NCI-H2081 treated with DMSO at 0.1 percent for 48 hours (cell line): ENCODE results near the gene APC2.

Source experiments
- DNase-seq: peaks from one replicate; lab custom pipeline; 2025; lab: John Stamatoyannopoulos, UW

Gene APC2, protein sequence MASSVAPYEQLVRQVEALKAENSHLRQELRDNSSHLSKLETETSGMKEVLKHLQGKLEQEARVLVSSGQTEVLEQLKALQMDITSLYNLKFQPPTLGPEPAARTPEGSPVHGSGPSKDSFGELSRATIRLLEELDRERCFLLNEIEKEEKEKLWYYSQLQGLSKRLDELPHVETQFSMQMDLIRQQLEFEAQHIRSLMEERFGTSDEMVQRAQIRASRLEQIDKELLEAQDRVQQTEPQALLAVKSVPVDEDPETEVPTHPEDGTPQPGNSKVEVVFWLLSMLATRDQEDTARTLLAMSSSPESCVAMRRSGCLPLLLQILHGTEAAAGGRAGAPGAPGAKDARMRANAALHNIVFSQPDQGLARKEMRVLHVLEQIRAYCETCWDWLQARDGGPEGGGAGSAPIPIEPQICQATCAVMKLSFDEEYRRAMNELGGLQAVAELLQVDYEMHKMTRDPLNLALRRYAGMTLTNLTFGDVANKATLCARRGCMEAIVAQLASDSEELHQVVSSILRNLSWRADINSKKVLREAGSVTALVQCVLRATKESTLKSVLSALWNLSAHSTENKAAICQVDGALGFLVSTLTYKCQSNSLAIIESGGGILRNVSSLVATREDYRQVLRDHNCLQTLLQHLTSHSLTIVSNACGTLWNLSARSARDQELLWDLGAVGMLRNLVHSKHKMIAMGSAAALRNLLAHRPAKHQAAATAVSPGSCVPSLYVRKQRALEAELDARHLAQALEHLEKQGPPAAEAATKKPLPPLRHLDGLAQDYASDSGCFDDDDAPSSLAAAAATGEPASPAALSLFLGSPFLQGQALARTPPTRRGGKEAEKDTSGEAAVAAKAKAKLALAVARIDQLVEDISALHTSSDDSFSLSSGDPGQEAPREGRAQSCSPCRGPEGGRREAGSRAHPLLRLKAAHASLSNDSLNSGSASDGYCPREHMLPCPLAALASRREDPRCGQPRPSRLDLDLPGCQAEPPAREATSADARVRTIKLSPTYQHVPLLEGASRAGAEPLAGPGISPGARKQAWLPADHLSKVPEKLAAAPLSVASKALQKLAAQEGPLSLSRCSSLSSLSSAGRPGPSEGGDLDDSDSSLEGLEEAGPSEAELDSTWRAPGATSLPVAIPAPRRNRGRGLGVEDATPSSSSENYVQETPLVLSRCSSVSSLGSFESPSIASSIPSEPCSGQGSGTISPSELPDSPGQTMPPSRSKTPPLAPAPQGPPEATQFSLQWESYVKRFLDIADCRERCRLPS (N-terminal part only)

DNA sequence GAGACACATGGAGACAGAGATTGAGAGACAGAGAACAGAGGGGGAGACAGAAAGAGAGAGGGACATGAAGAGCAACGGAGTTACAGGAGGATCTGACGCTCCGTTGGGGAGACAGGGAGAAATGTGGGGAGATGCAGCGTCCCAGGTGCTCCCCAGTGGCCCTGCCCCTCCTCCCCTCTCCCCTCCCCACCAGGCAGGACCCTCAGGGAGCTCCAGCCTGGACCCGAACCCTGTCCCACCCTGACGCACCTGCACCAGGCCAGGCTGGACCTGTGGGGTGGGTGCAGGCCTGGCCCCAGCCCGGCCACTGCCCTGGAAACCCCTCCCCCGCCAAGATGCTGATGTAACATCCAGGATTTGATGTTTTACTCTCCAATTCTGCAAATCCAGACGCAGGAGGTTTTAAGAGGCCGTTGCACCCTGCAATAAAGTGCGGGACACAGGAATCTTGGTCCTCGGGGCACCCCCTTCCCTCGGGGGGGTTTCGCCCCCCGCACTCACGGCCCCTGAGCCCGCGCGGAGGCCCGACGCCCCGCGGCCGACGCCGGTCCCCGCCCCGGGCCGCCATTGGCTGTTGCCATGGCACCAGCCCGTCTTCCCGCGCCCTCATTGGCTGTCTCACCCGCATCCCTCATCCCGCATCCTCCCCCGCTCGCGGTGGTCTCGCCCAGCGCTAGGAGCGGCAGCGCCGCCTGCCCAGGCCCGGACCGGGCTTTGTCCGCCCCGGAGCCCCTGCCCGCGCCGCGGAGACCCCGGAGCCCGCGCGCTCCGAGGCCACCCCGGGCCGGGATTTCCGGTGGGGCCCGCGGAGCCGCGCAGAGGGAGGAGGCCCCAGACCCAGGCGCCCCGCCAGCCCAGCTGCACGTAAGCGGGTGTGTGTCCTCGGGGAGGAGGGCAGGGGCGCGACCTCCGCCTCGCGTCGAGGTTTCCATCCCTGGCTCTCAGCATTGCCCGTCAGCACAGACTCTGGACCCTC is at the start of gene APC2:
APC2 (plus strand) TSS at position 655 of the 976 bp plus-strand sequence. CDS start 2,881 bp downstream, outside the sequence.
- no peak for DNase-seq

DNA sequence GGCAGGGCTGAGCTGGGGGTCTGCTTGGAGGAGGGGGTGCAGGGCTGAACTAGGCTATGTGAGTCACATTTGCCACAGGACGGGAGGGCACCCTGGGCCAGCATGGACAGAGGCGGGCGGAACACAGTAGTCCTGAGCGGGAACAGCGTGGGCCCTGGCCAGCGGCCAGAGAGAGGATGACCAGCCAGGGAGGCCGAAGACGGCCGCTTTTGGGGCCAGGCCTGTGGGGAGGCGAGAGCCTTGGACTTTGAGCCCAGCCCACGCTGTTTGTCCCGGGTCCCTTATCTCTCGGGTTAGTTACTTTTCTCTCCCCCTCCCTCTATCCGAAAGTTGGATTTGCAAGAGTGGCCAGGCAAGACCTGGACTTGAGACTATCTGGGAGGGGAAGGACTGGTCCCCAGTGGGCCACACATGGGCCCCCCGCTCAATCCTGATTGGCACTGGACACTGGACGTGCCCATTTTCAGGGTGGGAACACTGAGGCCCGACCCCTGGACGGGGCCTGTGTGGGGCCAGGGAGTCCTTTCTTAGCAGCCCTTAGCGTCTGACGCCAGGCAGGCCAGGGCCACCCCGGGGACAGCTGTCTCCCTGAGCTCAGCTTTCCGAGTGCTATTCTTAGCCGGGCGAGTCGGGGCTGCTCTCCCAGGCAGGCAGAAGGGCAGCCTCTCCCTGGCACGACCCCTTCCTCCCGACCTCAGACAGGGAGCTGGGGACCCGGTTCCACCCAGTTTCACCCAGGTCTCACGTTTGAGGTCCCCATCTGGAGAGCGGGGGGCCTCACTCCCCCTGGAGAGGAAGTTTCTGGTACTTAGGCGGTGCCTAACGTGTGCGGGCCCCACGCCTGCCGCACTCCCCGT is 49.4 kb upstream of the APC2 start:
- no peak for DNase-seq

DNA sequence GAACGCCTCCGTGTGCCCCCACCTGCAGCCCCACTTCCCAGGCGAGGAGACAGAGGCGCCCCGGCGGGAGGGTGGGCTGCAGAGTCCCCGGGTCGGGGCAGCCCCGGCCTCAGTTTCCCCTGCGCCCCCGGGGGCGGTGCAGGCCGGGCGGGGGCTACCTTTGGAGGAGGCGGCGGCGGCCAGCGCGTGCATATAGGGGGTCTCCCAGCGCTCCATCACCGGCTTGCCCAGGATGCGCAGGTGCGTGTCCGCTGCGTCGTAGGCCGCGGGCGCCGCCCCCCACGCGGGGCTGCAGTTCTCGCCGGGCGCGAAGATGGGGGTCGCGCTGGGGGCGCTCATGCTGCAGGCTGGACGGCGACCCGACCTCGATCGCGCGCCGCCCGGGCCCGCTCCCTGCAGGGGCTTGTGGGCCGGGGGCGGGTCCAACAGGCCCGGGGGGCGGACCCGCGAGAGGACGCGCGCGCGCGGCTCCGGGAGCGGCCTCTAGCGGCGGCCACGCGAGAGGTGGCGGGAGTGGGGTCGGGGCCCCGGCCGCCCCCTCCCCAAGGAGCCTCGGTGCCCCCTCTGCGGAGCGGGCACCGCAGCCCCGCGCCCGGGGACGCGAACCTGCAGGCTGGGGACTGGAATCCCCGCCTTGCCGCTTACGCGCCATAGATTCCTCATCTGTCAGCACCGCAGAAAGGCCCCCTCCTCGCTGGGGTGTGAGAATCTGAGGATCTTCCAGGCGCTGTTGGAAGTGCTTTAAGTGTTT is 48.6 kb upstream of the APC2 start, which contains the start of gene GAMT:
GAMT (minus strand) TSS at position 405 of the 751 bp plus-strand sequence; CDS start at position 339, 66 bp downstream.
- DNase-seq: no peak

DNA sequence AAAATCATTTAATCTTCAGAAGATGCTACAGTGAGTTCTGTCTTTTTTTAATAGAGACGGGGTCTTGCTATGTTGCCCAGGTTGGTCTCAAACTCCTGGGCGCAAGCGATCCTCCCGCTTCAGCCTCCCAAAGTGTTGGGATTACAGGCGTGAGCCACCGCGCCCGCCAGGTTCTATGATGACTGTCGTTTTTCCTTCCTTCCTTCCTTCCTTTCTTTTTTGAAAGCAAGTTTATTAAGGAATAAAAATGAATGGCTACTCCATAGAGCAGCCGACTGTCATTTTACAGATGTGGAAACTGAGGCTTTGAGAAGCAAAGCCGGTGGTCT is 48.1 kb upstream of the APC2 start:
- no peak for DNase-seq

DNA sequence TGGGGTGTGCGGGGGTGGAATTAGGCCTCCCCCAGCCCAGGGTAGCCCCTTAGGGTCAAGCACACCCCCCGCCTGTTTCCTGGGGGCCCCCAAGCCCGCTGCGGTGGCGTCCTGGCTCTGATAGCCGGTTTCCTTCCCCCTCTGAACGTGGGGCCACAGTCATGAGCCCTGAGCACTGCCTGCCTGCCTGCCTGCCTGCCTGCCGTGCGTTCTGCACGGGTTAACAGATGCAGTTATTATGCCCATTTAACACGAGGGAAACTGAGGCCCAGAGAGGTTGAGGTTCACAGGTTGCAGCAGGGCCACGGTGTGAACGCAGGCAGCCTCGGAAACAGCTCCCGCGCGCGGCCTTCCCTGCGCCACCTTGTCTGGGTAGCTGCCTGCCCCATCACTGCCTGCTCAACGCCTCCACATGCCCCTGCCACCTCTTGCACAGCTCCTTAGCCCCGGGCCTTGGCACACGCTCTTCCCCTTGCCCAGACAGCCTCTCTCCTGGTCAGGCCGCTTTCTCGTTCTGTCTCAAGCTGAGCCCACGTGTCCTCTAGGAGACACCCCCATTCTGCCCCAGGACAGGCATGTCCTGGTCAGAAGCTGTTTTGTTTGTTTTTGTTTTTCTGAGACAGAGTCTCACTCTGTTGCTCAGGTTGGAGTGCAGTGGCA is 47.4 kb upstream of the APC2 start:
- DNase-seq: no peak

DNA sequence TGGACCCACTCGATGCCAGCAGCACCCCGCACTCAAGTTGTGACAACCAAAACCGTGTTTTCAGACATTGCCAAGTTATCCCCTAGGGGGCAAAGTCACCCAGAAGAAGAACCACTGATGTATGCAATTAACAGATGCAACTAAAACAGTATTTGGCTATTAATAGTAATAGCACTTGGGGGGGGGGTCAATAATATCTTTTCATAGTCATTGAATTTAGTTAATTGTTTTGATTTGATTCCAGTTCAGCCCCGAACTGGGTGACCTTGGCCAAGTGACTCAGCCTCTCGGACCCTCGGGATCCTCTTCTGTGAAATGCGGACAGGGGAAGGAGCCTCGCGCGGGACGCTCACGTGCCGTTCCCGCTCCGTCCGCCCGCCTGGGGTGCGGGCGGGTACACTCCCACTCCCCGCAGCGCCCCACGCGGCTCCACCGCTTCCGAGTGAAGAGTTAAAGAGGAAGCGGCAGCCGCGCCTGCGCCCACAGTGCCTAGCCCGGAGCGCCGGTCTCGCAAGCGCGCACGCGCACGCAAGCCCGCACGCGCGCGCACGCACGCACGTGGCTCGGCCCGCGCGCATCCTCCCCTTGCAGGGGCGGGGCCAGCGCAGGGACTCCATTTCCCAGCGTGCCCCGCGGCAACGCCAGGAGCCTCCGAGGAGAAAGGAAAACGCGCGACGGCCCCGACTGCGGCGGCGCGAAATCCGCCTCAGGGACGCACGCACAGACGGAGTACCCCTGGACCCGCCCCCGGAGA is 43.0 kb upstream of the APC2 start:
- peak; percentile 87 for DNase-seq

DNA sequence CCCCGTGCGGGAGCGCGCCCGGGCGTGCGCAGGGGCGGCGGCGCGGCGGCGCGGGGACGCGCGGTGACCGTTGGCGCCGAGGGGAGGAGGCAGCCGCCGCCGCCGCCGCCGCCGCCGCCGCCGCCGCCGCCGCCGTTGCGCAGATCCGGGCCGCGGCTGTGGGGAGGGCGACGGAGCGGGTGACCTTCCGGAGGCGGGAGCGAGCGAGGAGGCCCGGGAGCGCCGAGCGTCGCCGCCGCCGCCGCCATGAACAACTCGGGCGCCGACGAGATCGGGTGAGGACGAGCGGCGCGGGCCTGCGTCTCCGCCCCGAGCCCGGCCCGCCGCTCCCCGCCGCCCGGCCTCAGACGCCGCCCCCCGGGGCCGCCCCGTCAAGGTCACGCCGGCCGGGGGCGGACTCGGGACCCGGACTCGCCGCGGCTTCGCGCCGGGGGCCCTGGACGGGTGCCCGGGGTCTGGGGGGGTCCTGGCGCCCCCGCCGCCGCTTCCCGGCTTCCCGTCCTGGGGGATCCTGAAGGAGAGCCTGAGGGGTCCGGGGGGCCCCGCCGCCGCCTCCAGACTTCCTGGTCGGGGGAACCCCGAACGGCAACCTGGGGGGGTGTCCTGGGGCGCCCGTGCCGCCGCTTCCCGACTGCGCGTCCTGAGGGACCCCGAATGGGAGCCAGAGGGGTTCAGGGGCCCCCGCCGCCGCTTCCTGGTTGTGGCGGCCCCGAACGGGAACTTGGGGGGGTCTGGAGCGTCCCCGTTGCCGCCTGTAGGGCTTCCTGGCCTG is 42.2 kb upstream of the APC2 start, which contains the start of gene DAZAP1:
DAZAP1 (plus strand) TSS at position 59 of the 772 bp plus-strand sequence; CDS start at position 247, 188 bp downstream.
- no peak for DNase-seq

DNA sequence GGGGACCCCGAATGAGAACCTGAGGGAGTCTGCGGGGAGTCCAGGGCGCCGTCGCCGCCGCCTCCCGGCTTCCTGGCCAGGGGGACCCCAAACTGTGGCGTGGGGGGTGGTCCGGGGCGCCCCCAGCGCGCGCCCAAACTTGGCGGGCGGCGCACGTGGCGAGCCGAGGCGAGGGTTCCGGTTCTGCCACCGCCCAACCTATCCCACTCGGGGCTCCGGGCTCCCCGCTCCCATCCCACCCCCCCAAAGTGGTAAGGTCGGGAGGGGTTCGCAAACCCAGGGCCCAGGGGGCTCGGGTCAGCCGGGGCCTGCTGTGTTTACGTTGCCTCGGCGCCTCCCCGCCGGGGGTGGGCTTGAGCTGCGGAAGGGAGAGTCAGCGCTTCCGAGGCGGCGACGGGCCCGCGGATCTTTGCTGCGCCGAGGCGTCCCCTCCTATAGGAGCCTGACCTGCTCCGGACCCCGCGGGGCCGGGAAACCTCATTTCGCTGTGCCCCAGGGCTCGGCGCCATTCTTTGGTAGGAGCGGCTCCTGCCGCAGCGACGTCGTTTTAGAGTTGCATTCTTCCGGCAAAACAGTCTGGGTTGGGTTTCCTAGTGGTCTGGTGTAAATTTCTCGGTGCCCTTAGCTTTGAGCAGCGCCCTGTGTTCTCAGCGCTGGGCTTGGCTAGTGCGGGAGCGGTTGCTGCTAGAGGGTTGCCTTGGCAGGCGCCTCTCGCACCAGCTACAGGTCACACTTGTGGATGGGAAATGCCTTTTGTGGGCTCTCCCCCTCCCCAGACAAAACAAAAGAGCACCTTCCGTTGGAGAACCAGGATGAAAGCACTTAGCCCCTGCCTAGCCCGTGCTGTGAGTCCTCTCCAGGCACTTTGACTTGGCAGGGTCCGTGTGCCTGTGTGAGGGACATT is 41.4 kb upstream of the APC2 start:
- no peak for DNase-seq

DNA sequence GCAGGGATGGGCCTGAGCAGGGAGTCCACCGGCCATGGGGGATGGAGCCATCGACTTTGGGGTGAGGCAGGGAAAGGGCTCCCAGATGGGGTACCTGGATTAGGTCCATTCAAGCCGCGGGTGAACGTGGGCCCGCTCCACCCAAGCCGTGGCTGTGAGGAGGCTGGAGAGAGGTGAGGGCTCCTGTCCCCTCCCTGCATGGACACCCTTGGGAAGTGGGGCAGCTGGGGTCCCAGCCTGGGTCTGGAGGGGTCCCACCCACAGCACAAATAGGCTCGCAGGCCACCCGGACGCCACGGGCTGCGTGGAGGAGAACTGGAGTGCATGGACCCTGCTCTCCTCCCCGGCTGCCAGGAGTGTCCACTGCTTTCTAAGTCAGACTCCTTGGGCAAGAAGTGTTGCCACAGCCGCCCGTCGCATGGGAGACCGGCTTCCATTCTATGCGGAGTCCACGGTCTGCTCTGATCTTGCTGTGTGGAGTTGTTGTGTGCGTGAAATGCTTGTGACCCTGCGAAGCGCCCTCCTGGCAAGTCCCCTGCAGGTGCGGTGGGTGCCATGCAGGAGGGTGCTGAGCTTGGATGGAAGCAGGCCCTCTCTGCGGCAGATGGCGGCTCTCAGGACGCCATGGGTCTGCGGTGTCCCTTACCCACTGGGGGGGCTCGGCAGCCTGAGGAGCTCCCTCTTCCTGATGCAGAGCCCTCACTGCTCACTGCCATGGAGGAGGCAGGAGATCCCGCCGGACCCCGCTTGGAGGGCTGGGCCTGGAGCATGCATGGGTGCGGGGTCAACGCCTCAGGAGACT is 40.5 kb upstream of the APC2 start:
- DNase-seq: no peak

DNA sequence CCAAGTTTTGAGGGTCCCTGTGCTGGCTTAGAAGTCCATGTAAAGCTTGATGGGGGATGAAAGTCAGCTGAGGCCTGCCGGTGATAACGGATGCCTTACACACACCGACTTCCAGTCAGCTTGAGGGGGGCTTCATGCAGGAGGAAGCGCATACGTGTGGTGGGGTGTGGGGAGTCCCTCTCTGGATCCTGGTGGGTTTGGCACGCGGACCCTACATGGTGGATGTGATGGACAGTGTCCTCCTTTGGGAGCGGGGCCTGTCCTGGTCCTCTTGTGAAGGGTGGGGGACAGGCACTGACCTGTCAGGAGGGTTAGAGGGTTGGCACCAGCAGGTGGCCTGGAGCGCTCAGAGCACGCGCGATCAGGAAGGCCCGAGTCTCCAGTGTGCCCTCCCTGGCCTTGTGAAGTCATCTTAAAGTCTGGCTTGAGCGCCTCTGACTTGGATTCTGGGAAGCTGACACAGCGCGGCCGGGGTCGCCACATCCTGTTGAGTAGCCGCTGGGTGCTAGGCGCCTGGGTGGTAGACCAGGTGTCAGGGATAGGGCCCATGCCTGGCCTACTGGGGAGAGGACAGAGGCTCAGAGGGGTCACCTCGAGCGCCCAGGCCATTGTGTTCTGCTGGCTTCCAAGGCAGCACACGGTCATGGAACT is 39.7 kb upstream of the APC2 start:
- no peak for DNase-seq

DNA sequence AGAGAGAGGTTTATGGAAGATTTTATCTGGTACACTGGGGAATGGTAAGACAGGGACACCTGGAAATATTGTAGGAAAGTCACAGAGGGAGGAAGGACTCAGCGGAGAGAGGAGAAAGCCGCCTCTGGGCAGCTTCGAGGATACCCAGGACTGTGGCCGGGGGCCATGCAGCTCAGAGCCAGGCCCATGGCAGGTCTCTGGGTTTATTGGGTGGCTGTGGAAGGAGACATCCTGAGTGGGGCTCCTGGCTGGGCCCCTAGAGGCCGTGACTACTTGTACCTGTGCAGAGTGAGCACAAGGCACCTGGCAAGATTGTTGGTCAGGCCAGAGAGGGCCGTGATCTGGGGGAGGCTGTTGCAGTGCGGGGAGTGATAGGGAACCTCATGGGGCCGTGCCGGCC is 39.1 kb upstream of the APC2 start:
- no peak for DNase-seq

DNA sequence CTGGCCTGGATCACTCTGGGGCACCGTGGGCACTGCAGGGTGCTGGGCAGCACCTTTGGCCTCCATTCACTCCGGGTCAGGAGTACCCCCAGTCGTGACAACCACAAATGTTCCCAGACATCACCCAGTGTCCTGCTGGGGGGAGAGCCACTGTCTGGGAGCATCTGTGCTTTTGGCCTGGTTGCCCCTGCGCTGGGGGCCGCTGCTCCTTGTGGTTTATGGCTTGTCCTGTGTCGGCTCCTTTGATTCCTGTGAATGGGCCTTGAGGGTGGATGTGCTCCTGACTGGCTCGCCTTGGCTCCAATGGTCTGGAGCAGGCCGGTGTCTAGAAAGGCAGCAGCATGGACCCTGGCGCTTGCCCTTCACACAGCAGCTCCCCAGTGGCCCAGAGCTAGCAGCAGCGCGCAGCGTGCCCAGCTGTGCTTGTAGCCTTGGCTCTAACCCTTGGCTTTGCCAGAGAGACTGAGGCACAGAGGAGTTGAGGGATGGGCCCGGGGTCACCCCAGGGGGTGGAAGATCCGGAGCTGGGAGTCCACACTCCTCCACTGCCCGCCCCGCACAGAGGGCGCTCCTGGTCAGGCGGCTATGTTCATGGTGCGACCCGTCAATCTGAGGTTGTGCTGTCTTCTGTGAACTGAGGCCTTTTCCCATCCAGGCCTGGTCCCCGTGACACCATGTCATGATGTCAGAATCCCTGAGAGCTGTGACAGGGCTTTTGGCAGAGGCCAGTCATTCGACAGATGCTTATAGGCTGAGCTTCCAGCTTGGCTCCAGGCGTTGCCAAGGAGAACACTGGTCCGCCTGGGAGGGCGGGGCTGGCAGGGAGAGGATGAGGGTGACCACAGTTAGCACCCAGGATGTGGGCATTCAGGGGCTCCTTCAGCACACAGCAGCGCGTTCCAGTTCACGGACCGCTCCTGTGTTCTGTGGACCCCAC is 38.4 kb upstream of the APC2 start:
- no peak for DNase-seq

DNA sequence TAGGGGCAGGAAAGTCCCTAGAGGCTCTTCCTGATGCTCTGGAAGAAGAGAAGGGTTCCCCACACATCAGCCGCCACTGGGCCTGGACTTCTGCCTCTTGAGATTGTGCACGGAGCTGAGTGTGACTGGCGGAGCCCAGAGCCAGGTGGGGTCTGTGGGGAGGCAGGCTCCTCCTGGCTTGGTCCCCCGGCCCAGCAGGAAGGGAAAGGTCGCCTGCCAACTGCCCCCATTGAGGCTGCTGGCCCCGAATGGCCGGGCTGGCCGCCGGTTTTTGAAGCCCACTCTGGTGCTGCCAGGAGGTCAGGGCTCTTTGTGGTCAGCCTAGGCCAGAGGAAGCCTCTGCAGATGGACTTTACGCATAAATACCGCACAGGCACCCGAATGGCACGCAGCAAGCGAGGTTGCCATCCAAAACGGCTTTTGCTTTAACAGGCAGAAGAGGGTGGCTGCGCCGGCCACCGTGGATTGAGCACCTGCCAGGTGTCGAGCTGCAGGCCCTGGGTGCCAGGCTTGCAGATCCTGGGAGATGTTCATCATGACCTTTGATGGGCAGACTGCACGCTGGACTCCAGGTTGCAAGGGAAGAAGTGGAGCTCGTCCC is 37.5 kb upstream of the APC2 start:
- DNase-seq: no peak
